GM18951 (cell line): ENCODE measurements around the gene UCK2.

ENCODE experiments used
- POLR2A ChIP-seq: IDR thresholded peaks from 4 replicates; pipeline ENCODE4 v1.6.1; 2011; ENCODE audit warnings: mild to moderate bottlenecking; ENCODE audit not compliant: insufficient read length, insufficient read depth; ENCODE audit errors: extremely low read depth
- in situ Hi-C: fragments of 300-500 bp; cut with MboI; formaldehyde crosslinking; loops from one replicate; pipeline ENCODE4 v1.12.0; 2022; ENCODE audit warnings: low sequenced_read_pairs, mixed read lengths, inconsistent platforms; ENCODE audit not compliant: unreplicated experiment

UCK2 gene

DNA sequence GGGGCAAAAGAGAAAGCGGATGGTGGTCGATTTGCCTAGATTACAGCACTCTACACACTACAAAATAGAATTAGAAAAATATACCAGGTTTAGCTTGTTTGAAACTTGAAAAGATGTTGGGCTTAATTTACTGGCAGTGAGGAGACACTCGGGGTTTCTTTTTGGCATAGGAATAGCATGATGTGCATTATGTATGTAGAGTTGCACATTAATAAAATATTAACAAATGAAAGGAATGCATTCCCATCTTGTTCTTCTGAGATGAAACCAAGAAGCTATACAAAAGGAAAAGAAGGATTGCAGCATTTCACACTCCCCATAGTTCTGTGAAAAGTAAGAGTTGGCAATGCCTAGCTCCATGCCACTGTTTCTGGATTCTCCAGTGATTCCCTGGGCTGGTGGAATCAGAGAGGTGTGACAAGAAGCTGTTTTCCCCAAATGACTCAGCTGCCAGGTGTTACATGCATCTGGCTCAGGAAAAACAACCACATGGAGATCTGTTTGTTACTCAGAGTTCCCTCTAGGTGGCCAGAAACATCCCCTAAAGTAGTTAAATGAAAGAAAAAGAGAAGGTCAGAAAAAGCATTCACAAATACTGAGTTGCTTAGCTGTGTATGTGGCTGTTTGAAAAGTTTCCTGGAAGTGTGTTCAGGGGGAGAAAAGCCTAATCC, 115.6 kb downstream of the UCK2 start:
- in situ Hi-C loops, result loop anchor here (25.0 kb wide), 1 partner anchor 544 kb away; no protein-coding TSS in a partner anchor
- no peak for TF ChIP-seq POLR2A

DNA sequence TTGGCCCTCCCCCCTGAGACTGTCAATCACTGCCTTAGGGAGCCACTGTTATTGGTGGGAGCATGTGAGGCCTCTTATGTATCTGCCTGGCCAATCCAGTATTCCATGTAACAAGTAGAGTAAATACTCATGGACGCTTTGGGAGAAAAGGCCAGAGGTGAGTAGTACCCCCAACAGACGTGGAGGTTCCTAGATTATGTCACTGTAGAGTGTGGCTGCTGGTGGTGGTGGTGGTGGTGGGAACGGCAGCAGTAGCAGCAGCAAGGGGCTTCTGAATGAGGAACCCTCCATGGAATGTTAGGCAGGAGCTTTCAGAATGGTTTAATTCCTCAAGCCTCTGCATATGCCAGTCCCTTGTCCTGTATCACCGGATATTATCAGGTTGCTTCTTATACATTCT, 118.5 kb downstream of the UCK2 start:
- no peak for TF ChIP-seq POLR2A
- in situ Hi-C loops, result loop anchor here (25.0 kb wide), 1 partner anchor 541 kb away; no protein-coding TSS in a partner anchor

DNA sequence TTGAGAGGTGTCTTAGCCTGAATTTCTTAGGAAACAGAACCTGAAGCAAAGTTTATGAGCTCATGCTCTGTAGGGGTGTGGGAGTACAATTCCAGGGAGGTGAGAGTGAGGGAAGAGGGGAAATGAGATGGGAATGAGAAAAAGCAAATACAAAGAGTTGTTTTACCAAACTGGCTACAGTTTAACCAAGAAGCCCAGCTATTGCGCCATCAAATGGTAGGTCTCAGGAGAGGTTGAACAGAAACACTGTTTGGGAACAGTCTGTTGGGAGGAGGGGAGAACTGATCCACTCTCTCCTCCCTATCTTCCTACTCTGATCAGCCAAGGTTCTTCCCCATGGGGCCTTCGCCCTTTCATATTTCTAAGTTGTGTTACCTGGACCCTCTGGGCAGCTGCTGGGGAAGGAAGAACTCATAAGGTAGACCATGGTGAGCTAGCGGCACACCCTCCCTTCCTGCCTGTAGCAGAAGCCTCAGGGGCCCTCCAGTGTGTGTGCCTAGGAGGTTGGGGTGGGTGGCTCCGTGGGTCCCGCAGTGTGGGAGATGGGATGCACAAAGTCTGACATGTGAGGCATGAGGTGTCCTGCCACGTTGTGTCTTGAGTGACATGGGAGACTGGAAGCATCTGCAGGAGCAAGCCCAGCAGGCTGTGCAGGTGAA, 120.5 kb downstream of the UCK2 start:
- TF ChIP-seq POLR2A, result no peak
- in situ Hi-C loops, result loop anchor here (25.0 kb wide), 1 partner anchor 539 kb away; no protein-coding TSS in a partner anchor

DNA sequence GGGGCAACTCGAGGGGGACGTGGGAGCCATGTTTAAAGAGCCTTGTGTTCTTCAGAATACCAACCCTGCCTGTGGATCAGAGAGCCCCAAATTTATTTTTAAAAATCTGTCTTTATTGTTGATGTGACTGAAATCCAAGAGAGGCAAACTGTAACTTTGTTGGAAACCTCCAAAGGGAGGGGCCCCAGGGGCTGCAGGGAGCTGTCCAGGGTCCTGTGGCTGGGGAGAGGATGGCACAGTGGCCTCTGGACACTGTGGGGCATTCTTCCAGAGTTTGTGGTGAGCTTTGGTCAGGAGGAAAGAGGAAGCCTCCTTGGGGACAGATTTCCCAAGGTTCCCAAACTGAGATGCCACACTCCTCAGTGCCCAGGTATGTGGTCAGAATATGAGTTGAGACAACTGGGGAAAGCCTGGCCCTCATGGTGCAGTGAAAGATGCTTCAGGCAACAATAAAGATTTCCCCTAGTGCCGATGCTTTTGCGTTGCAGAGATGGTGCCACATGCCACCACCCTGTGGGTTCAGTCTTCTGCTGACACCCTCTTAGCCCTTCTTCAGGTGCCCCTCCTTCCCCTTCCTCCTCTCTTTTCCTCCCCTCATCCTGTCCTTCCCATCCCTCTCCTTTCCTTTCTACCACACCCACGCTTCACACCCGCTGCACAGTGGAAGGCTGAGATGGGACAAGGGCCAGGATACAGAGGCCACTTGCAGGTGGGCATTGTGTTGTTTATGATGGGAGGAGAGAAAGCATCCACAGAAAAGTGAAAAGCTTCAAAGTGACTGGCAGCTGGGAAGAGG, 122.1 kb downstream of the UCK2 start:
- in situ Hi-C loops, result loop anchor here (25.0 kb wide), 1 partner anchor 538 kb away; no protein-coding TSS in a partner anchor
- TF ChIP-seq POLR2A, result no peak

DNA sequence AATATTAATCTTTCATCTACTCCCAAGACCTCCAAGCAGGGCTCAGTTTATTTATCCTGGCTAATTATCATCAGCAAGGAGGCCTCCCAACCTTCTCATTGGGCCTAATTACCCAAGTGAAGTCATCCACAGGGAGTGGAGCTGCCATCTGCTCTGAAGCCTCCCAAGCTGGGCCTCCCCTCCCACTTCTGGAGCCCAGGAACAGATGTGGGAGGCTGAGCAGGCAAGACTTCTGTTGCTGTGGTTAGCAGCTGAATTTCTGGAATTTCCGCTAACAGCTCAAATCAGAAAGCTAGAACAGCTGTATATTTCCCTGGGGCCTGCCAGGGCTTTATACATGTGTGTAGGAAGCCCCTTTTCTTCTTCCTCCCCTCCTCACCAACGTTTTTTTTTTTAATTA, 127.5 kb downstream of the UCK2 start:
- in situ Hi-C loops, result no loop called here

DNA sequence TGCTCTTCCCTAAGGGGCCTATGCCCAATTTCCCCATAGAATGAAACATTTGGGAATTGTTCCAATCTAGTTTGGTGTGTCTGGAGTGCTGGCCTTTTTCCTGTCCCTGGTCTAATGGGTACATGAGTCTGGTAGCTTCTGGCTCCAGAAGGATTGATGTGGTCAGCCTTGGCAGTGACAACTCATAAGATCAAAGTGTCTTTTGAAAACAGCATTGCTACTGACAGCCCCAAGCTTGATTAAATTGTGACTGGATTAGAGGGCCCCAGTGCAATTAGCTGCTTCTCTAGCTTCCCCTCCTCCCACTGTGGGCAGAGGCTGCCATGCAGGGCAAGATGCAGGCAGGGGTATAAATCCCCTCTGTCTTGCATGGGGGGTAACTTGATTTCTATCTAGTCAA, 130.9 kb downstream of the UCK2 start:
- TF ChIP-seq POLR2A, result no peak
- in situ Hi-C loops, result no loop called here

More for the DNA sequence above, 127.5 kb downstream of the UCK2 start:
- no peak for TF ChIP-seq POLR2A

DNA sequence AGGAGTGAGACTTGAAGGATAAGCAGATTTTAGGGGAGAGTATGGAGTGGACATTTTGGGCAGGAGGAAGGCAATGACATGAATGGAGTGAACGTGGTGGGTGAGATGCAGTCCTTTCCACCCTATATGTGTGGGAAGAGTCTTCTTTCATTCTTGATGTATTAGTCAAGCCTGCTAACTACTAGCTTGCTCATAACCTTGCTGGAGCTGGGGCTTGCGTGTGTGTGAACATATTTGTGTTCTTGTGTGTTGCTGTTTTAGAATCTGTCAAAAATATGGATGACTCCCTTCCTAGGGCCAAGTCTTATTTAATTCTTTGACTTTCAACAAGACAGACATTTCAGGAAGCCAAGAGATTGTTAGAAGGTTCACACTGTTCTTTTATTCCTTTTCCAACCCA, 132.7 kb downstream of the UCK2 start:
- in situ Hi-C loops, result no loop called here

DNA sequence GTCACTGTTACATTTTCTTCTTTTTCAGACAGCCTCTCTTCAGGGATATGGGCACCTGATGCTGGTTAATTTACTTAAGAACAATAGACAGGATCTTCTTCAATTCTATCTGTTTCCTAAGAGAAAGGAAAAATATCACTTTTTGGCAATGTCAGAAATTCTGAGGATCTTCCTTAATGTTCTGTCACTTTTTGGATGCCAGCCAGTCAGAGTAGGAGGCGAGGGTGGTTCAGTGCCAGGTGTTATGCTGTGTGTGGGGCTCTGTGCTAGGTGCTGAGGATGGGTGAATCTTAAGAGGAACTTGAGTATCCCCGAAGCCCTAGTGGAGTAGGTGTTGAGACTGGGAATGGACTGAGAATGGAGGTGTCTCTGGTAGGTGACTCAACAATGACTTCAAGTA, 133.5 kb downstream of the UCK2 start:
- no peak for TF ChIP-seq POLR2A
- in situ Hi-C loops, result no loop called here

More for the DNA sequence above, 132.7 kb downstream of the UCK2 start:
- no peak for TF ChIP-seq POLR2A
